GM23338 (cell line): ENCODE results near the gene SCPEP1. TPM values are rescaled to one million over a fixed set of nuclear protein-coding genes. Genes with fewer than 3 reads are reported as not detected.

ENCODE experiments used
- ATAC-seq: fragments of 200-7000 bp; cut with Tn5 transposase; 3 replicates; pipeline ENCODE4 v1.9.1; 2020
- DNase-seq: peaks from one replicate; pipeline ENCODE4 v3.0.0-alpha.2; 2015; ENCODE audit warnings: low spot score
- H2AFZ ChIP-seq: fragments of 200-600 bp; sonication (generic); 2 replicates; pipeline ENCODE4 v1.8.0; 2016; ENCODE audit warnings: antibody characterized with exemption, mild to moderate bottlenecking, moderate library complexity
- H3F3A ChIP-seq: fragments of 200-600 bp; sonication (generic); replicated peaks from 2 replicates; pipeline ENCODE4 v1.8.0; 2017; ENCODE audit warnings: antibody characterized with exemption, mixed run types, low read depth
- H3K27ac ChIP-seq: fragments of 200-600 bp; sonication (generic); 2 replicates; pipeline ENCODE4 v1.6.1; 2016; ENCODE audit warnings: low read depth
- H3K27me3 ChIP-seq: fragments of 200-600 bp; sonication (generic); 2 replicates; pipeline ENCODE4 v1.8.0; 2016; ENCODE audit warnings: mild to moderate bottlenecking, mixed run types, moderate library complexity; ENCODE audit not compliant: insufficient read depth
- H3K36me3 ChIP-seq: fragments of 200-600 bp; sonication (generic); 2 replicates; pipeline ENCODE4 v1.8.0; 2016; ENCODE audit warnings: mild to moderate bottlenecking; ENCODE audit not compliant: insufficient read depth
- H3K4me1 ChIP-seq: fragments of 200-600 bp; sonication (generic); 2 replicates; pipeline ENCODE4 v1.8.0; 2016; ENCODE audit warnings: mild to moderate bottlenecking, moderate library complexity; ENCODE audit not compliant: insufficient read depth
- H3K4me2 ChIP-seq: fragments of 200-600 bp; sonication (generic); 2 replicates; pipeline ENCODE4 v1.7.1; 2017; ENCODE audit warnings: mixed run types
- H3K4me3 ChIP-seq: fragments of 200-600 bp; sonication (generic); 2 replicates; pipeline ENCODE4 v1.6.1; 2016; ENCODE audit warnings: mixed run types
- H3K79me2 ChIP-seq: fragments of 200-600 bp; sonication (generic); replicated peaks from 2 replicates; pipeline ENCODE4 v1.8.0; 2017; ENCODE audit warnings: mild to moderate bottlenecking; ENCODE audit not compliant: insufficient read depth
- H3K9me2 ChIP-seq: fragments of 200-600 bp; sonication (generic); 2 replicates; pipeline ENCODE4 v1.8.0; 2017; ENCODE audit not compliant: insufficient read depth
- H4K20me1 ChIP-seq: fragments of 200-600 bp; sonication (generic); replicated peaks from 2 replicates; pipeline ENCODE4 v1.8.0; 2017; ENCODE audit warnings: mild to moderate bottlenecking; ENCODE audit not compliant: insufficient read depth
- H3K27ac Mint-ChIP-seq: 2 replicates; pipeline ENCODE4 v1.8.0; 2020; ENCODE audit warnings: inconsistent platforms, mild to moderate bottlenecking, moderate library complexity, mixed read lengths
- H3K27me3 Mint-ChIP-seq: 3 replicates; pipeline ENCODE4 v1.8.0; 2022; ENCODE audit warnings: low read depth, mild to moderate bottlenecking, moderate library complexity, mixed read lengths, inconsistent platforms; ENCODE audit not compliant: insufficient read depth, poor library complexity
- H3K36me3 Mint-ChIP-seq: 3 replicates; pipeline ENCODE4 v1.8.0; 2021; ENCODE audit warnings: low read depth, mild to moderate bottlenecking, inconsistent platforms, moderate library complexity, mixed read lengths
- H3K4me1 Mint-ChIP-seq: 3 replicates; pipeline ENCODE4 v1.8.0; 2020; ENCODE audit warnings: mild to moderate bottlenecking, inconsistent platforms, mixed read lengths
- H3K4me3 Mint-ChIP-seq: 3 replicates; pipeline ENCODE4 v1.8.0; 2021; ENCODE audit warnings: moderate library complexity, mild to moderate bottlenecking, inconsistent platforms, mixed read lengths
- H3K9me3 Mint-ChIP-seq: 3 replicates; pipeline ENCODE4 v1.8.0; 2020; ENCODE audit warnings: moderate library complexity, mild to moderate bottlenecking, inconsistent platforms, mixed read lengths
- CREB1 ChIP-seq: fragments of 250-450 bp; sonication (Bioruptor Pico); IDR thresholded peaks from 2 replicates; pipeline ENCODE4 v1.5.0; 2020; ENCODE audit warnings: low read depth, mild to moderate bottlenecking, moderate library complexity
- CTCF ChIP-seq, 2 experiments: fragments of 200-600 bp in 1 of 2; sonication (generic) in 1 of 2; conservative IDR thresholded peaks; 2 replicates each; pipeline versions ENCODE4 v1.5.1 to v1.6.1; 2016 to 2017; ENCODE audit warnings: antibody characterized with exemption in 2 of 2, low read depth in 2 of 2, mild to moderate bottlenecking in 2 of 2, moderate library complexity in 1 of 2
- ETS1 ChIP-seq: IDR thresholded peaks from 2 replicates; pipeline ENCODE4 v1.6.1; 2016; ENCODE audit warnings: antibody characterized with exemption
- EZH2phosphoT487 ChIP-seq: fragments of 200-600 bp; sonication (generic); IDR thresholded peaks from one replicate; pipeline ENCODE4 v1.8.1; 2018; ENCODE audit warnings: antibody characterized with exemption; ENCODE audit not compliant: unreplicated experiment
- POLR2AphosphoS5 ChIP-seq: IDR thresholded peaks from 2 replicates; pipeline ENCODE4 v1.6.1; 2016; ENCODE audit warnings: antibody characterized with exemption, low read depth
- REST ChIP-seq: IDR thresholded peaks from one replicate; pipeline ENCODE4 v1.6.1; 2018; ENCODE audit warnings: antibody characterized with exemption; ENCODE audit not compliant: unreplicated experiment
- ZNF114 ChIP-seq: fragments of 250-450 bp; sonication (Bioruptor Pico); IDR thresholded peaks from 2 replicates; pipeline ENCODE4 v1.5.0; 2020; ENCODE audit warnings: mild to moderate bottlenecking, moderate library complexity
- ZNF331 ChIP-seq: fragments of 250-450 bp; sonication (Bioruptor Pico); IDR thresholded peaks from 2 replicates; pipeline ENCODE4 v1.5.0; 2020; ENCODE audit warnings: low read depth, mild to moderate bottlenecking, moderate library complexity
- ZNF462 ChIP-seq: fragments of 250-450 bp; sonication (Bioruptor Pico); IDR thresholded peaks from 2 replicates; pipeline ENCODE4 v1.5.0; 2020; ENCODE audit warnings: mild to moderate bottlenecking, moderate library complexity
- polyA plus RNA-seq: library from polyadenylated mRNA; unstranded; fragments of >200 nt; fragmentation: Nextera tagmentation; extraction: Ambion mirVana; gene quantifications from 2 replicates; pipeline ENCODE4 v1.2.1, GENCODE V29; 2016
- total RNA-seq: library from RNA; depleted of rRNA; stranded (reverse); fragments of >200 nt; shearing (Covaris generic); gene quantifications from 2 replicates; pipeline ENCODE4 v1.2.3, GENCODE V29; 2014

Gene SCPEP1
- total and polyA plus RNA-seq, 2 experiments from 2014 or later: 46.6 to 52.1 TPM

- no peaks in the 10 kb centered on the region for H3F3A ChIP-seq
- no peaks in the 10 kb centered on the region for H4K20me1 ChIP-seq
- Mint-ChIP-seq H3K27me3 (peaks cover 18% of the 10 kb centered on the region), H3K9me3 (peaks cover 7% of the 10 kb centered on the region; the same call in 2 of the 3 replicates), H3K4me1 (peaks cover 22% of the 10 kb centered on the region), H3K4me3 (no peak overlapping the region), H3K27ac (no peak overlapping the region), H3K36me3 (0 out of 3 replicates have a peak, but pooled peaks cover 1% of the 10 kb centered on the region)
- TF ChIP-seq ZNF462 (CRISPR knock-in tag) (no peak), POLR2AphosphoS5 (no peak), REST (no peak), CTCF (conservative IDR thresholded peaks at IDR 0.05; ENCODE audit: low read depth in 2 of 2) (no peak), ETS1 (no peak), ZNF331 (CRISPR knock-in tag) (no peak), CREB1 (CRISPR knock-in tag) (no peak), EZH2phosphoT487 (no peak), ZNF114 (CRISPR knock-in tag) (no peak)
- H2AFZ ChIP-seq: no peak overlapping the region; the same call in 1 of the 2 replicates
- no peak overlapping the region for H3K4me2 ChIP-seq
- H3K4me1 ChIP-seq: peaks cover 5% of the 10 kb centered on the region; the same call in 1 of the 2 replicates
- no peaks in the 10 kb centered on the region for H3K27me3 ChIP-seq
- no peak for DNase-seq
- H3K9me2 ChIP-seq: no peaks in the 10 kb centered on the region
- no peaks in the 10 kb centered on the region for H3K79me2 ChIP-seq
- no peak overlapping the region for H3K27ac ChIP-seq
- no peak for ATAC-seq
- H3K36me3 ChIP-seq: no peaks in the 10 kb centered on the region
- H3K4me3 ChIP-seq: no peak overlapping the region
These were observed 57.1 kb downstream of the SCPEP1 start for GRCh38 chr17:57034807-57035754.
